ENCODE measurements around the gene GFOD2. TPM values are rescaled to one million over a fixed set of nuclear protein-coding genes. Genes with fewer than 3 reads are reported as not detected.
A peak's percentile ranks its signal among the peaks of the same experiment; 100 is the strongest.

The GFOD2 gene
- total and polyA plus RNA-seq, 7 experiments from 2014 or later, result 4.6 to 14.6 (median 11.4) TPM

- Histone ChIP-seq H3K27me3 (ENCODE audit: control insufficient read depth in 2 of 2, insufficient read depth in 2 of 2, low read length in 2 of 2) (no peaks in the 10 kb centered on the region), H3K27ac (ENCODE audit: low read depth, low read length) (no peak overlapping the region), H3K36me3 (ENCODE audit: control insufficient read depth in 2 of 3, insufficient read depth in 3 of 3, low read length in 3 of 3) (peaks cover 0 to 38% (median 0%) of the 10 kb centered on the region in 3 experiments), H3K4me1 (ENCODE audit: control insufficient read depth in 2 of 2, insufficient read depth in 2 of 2, low read length in 2 of 2) (peaks cover 0 to 4% of the 10 kb centered on the region in 2 donors), H3K4me3 (ENCODE audit: low read length) (no peak overlapping the region), H3K9me3 (ENCODE audit: control insufficient read depth in 2 of 3, low read length in 3 of 3) (no peaks in the 10 kb centered on the region)
- intact Hi-C loops (cut with micrococcal nuclease), result no loop called here
- no peak overlapping the region for H3K27ac Mint-ChIP-seq
- DNase-seq (no peak), ATAC-seq (no peak)
- POLR2A ChIA-PET, result no interaction called here
- H3K4me3 Mint-ChIP-seq, result no peak overlapping the region
- no peaks in the 10 kb centered on the region for H3K9me3 Mint-ChIP-seq
- no peaks in the 10 kb centered on the region for H3K27me3 Mint-ChIP-seq
- peaks cover 18 to 31% (median 22%) of the 10 kb centered on the region in 7 donors for H3K4me1 Mint-ChIP-seq
- CTCF ChIA-PET, result no interaction called here
- H3K36me3 Mint-ChIP-seq, result peaks cover 0 to 36% (median 4%) of the 10 kb centered on the region in 5 donors
Observed at GRCh38 chr16:67761924-67762323, 42.8 kb upstream of the GFOD2 start.

DNA sequence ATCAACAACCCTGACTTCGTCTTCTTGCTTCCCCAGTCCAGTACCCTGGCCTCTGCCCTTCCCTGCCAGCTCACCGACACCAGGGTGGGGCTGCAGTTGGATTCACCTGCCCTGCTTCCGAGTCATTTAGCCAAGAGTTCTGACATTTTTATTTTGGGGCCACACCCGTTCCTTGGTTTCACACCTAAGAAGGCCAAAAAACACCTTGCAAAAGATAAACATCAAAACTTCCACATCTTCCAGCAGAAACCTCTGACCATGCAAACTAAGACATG is 41.8 kb upstream of the GFOD2 start:
- Histone ChIP-seq H3K36me3 (ENCODE audit: control insufficient read depth in 2 of 3, insufficient read depth in 3 of 3, low read length in 3 of 3) (peaks cover 0 to 32% (median 0%) of the 10 kb centered on the region in 3 experiments), H3K4me1 (ENCODE audit: control insufficient read depth in 2 of 2, insufficient read depth in 2 of 2, low read length in 2 of 2) (peaks cover 0 to 4% of the 10 kb centered on the region in 2 donors), H3K27me3 (ENCODE audit: control insufficient read depth in 2 of 2, insufficient read depth in 2 of 2, low read length in 2 of 2) (no peaks in the 10 kb centered on the region), H3K27ac (ENCODE audit: low read depth, low read length) (no peak overlapping the region), H3K9me3 (ENCODE audit: control insufficient read depth in 2 of 3, low read length in 3 of 3) (no peaks in the 10 kb centered on the region), H3K4me3 (ENCODE audit: low read length) (no peak overlapping the region)
- H3K4me1 Mint-ChIP-seq, result peaks cover 18 to 31% (median 21%) of the 10 kb centered on the region in 7 donors
- H3K4me3 Mint-ChIP-seq, result peak overlapping the region in 1 of 10 donors; percentile 48
- peaks cover 0 to 29% (median 4%) of the 10 kb centered on the region in 5 donors for H3K36me3 Mint-ChIP-seq
- ATAC-seq (no peak), DNase-seq (no peak)
- POLR2A ChIA-PET, result interaction anchor here (0.5 kb wide), 1 partner anchor 16 kb away, joined by 3 read pairs; no protein-coding TSS in a partner anchor
- no peaks in the 10 kb centered on the region for H3K27me3 Mint-ChIP-seq
- no peaks in the 10 kb centered on the region for H3K9me3 Mint-ChIP-seq
- intact Hi-C loops (cut with micrococcal nuclease), result no loop called here
- CTCF ChIA-PET, result no interaction called here
- peak overlapping the region in 8 of 9 donors; percentile 42 to 92 (median 64) for H3K27ac Mint-ChIP-seq

DNA sequence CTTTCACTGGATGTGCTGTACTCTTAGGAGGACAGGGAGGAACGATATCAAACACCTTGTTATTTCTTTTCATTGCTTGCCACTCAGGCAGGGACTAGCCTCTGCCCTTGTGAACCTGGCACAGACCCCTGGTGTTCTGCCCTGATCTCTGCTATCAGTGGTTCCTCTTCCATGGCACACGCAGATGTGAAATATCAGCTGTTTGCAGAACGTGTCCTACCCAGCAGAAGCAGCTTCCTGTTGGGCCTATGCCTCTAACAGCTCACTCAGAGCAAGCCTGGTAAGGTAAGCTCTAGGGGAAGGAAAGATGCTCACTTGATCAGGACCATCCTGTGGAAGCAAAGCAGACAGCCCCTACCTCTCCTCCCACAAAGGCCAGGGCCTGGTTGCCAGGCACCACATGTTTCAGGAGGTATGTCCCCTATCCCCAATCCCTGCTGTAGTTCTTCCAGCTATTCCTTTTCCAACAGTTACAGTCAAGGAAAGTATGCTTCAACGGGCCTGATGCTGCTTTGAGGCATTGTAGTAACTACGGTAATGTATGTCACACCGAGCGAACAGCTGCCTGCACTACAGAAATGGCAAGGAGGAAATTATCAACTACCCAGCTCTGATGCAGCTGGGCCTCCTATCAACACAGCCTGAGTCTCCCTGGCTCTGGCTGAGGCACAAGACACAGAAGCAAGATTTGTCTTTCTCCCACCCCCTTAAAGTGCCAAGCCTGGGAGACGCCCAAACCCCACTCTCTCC is 41.3 kb upstream of the GFOD2 start:
- intact Hi-C loops (cut with micrococcal nuclease), result no loop called here
- no peaks in the 10 kb centered on the region for H3K27me3 Mint-ChIP-seq
- H3K27ac Mint-ChIP-seq, result peak overlapping the region in 8 of 9 donors; percentile 42 to 92 (median 64)
- peaks cover 0 to 4% of the 10 kb centered on the region in 2 donors for H3K4me1 ChIP-seq (ENCODE audit: control insufficient read depth in 2 of 2, insufficient read depth in 2 of 2, low read length in 2 of 2)
- peaks cover 0 to 32% (median 0%) of the 10 kb centered on the region in 3 experiments for H3K36me3 ChIP-seq (ENCODE audit: control insufficient read depth in 2 of 3, insufficient read depth in 3 of 3, low read length in 3 of 3)
- DNase-seq (peak in 1 of 9 donors; percentile 11), ATAC-seq (peak; percentile 8)
- H3K27me3 ChIP-seq (ENCODE audit: control insufficient read depth in 2 of 2, insufficient read depth in 2 of 2, low read length in 2 of 2), result no peaks in the 10 kb centered on the region
- H3K9me3 Mint-ChIP-seq, result no peaks in the 10 kb centered on the region
- no peaks in the 10 kb centered on the region for H3K9me3 ChIP-seq (ENCODE audit: control insufficient read depth in 2 of 3, low read length in 3 of 3)
- no peak overlapping the region for H3K27ac ChIP-seq (ENCODE audit: low read depth, low read length)
- H3K4me1 Mint-ChIP-seq, result peaks cover 18 to 31% (median 21%) of the 10 kb centered on the region in 7 donors
- ChIA-PET CTCF (no interaction called here), POLR2A (interaction anchor here (0.6 kb wide), 1 partner anchor 260 kb away, joined by 4 read pairs; no protein-coding TSS in a partner anchor)
- H3K4me3 ChIP-seq (ENCODE audit: low read length), result no peak overlapping the region
- peaks cover 0 to 29% (median 4%) of the 10 kb centered on the region in 5 donors for H3K36me3 Mint-ChIP-seq
- no peak overlapping the region for H3K4me3 Mint-ChIP-seq

DNA sequence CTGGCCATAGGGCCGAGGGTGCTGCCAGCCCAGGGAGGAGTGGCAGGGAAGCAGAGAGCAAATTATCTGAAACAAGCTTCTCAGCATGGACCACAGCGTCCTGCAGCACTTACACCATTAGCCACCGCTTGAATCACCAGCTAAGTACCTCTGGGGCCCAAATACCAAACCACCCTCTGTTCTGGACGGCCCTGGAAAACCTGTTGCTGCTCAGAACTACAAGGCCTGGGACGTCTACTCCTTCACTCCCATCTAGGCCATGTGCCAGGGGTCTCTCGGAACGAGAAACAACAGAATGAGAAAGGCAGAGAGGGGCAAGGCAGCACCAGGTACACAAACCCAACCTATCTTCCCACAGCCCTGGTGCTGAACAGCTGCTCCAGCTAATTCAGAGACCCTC is 39.9 kb upstream of the GFOD2 start:
- H3K9me3 Mint-ChIP-seq, result no peaks in the 10 kb centered on the region
- Histone ChIP-seq H3K9me3 (ENCODE audit: control insufficient read depth in 2 of 3, low read length in 3 of 3) (no peaks in the 10 kb centered on the region), H3K27me3 (ENCODE audit: control insufficient read depth in 2 of 2, insufficient read depth in 2 of 2, low read length in 2 of 2) (no peaks in the 10 kb centered on the region), H3K4me3 (ENCODE audit: low read length) (no peak overlapping the region), H3K27ac (ENCODE audit: low read depth, low read length) (no peak overlapping the region), H3K36me3 (ENCODE audit: control insufficient read depth in 2 of 3, insufficient read depth in 3 of 3, low read length in 3 of 3) (peaks cover 0 to 34% (median 0%) of the 10 kb centered on the region in 3 experiments), H3K4me1 (ENCODE audit: control insufficient read depth in 2 of 2, insufficient read depth in 2 of 2, low read length in 2 of 2) (peaks cover 0 to 4% of the 10 kb centered on the region in 2 donors)
- H3K4me1 Mint-ChIP-seq, result peaks cover 18 to 31% (median 21%) of the 10 kb centered on the region in 7 donors
- peaks cover 0 to 29% (median 4%) of the 10 kb centered on the region in 5 donors for H3K36me3 Mint-ChIP-seq
- no peaks in the 10 kb centered on the region for H3K27me3 Mint-ChIP-seq
- DNase-seq, result no peak
- peak overlapping the region in 2 of 9 donors; percentile 14 to 23 for H3K27ac Mint-ChIP-seq
- ChIA-PET POLR2A (no interaction called here), CTCF (interaction anchor here (0.6 kb wide), 1 partner anchor 728 kb away, joined by 4 read pairs; no protein-coding TSS in a partner anchor)
- no peak overlapping the region for H3K4me3 Mint-ChIP-seq
- no peak for ATAC-seq
- intact Hi-C loops (cut with micrococcal nuclease), result no loop called here

- Histone ChIP-seq H3K9me3 (ENCODE audit: control insufficient read depth in 2 of 3, low read length in 3 of 3) (no peaks in the 10 kb centered on the region), H3K27ac (ENCODE audit: low read depth, low read length) (no peak overlapping the region), H3K27me3 (ENCODE audit: control insufficient read depth in 2 of 2, insufficient read depth in 2 of 2, low read length in 2 of 2) (no peaks in the 10 kb centered on the region), H3K36me3 (ENCODE audit: control insufficient read depth in 2 of 3, insufficient read depth in 3 of 3, low read length in 3 of 3) (peaks cover 0 to 32% (median 0%) of the 10 kb centered on the region in 3 experiments), H3K4me1 (ENCODE audit: control insufficient read depth in 2 of 2, insufficient read depth in 2 of 2, low read length in 2 of 2) (peaks cover 0 to 4% of the 10 kb centered on the region in 2 donors), H3K4me3 (ENCODE audit: low read length) (no peak overlapping the region)
- H3K36me3 Mint-ChIP-seq, result peaks cover 0 to 31% (median 4%) of the 10 kb centered on the region in 5 donors
- H3K4me1 Mint-ChIP-seq, result peaks cover 17 to 31% (median 19%) of the 10 kb centered on the region in 7 donors
- ChIA-PET CTCF (interaction anchor here (0.5 kb wide), 1 partner anchor 223 kb away, joined by 3 read pairs; no protein-coding TSS in a partner anchor), POLR2A (interaction anchor here (0.9 kb wide), 1 partner anchor 13 kb away, joined by 3 read pairs; no protein-coding TSS in a partner anchor)
- H3K27ac Mint-ChIP-seq, result no peak overlapping the region
- no peaks in the 10 kb centered on the region for H3K9me3 Mint-ChIP-seq
- ATAC-seq (no peak), DNase-seq (no peak)
- H3K4me3 Mint-ChIP-seq, result no peak overlapping the region
- H3K27me3 Mint-ChIP-seq, result no peaks in the 10 kb centered on the region
- intact Hi-C loops (cut with micrococcal nuclease), result no loop called here
Observed at GRCh38 chr16:67758006-67758405, 38.9 kb upstream of the GFOD2 start.

- Mint-ChIP-seq H3K27me3 (no peaks in the 10 kb centered on the region), H3K36me3 (peaks cover 0 to 12% (median 2%) of the 10 kb centered on the region in 5 donors), H3K9me3 (no peaks in the 10 kb centered on the region), H3K4me1 (peaks cover 0 to 5% (median 0%) of the 10 kb centered on the region in 7 donors), H3K4me3 (no peak overlapping the region), H3K27ac (peak overlapping the region in 2 of 9 donors; percentile 11 to 48)
- DNase-seq, result no peak
- no peaks in the 10 kb centered on the region for H3K4me1 ChIP-seq (ENCODE audit: control insufficient read depth in 2 of 2, insufficient read depth in 2 of 2, low read length in 2 of 2)
- peaks cover 0 to 9% (median 0%) of the 10 kb centered on the region in 3 experiments for H3K36me3 ChIP-seq (ENCODE audit: control insufficient read depth in 2 of 3, insufficient read depth in 3 of 3, low read length in 3 of 3)
- no peaks in the 10 kb centered on the region for H3K27me3 ChIP-seq (ENCODE audit: control insufficient read depth in 2 of 2, insufficient read depth in 2 of 2, low read length in 2 of 2)
- intact Hi-C loops (cut with micrococcal nuclease), result no loop called here
- ChIA-PET CTCF (interaction anchor here (0.6 kb wide), 1 partner anchor 66 kb away, joined by 4 read pairs; no protein-coding TSS in a partner anchor), POLR2A (no interaction called here)
- H3K27ac ChIP-seq (ENCODE audit: low read depth, low read length), result no peak overlapping the region
- no peaks in the 10 kb centered on the region for H3K9me3 ChIP-seq (ENCODE audit: control insufficient read depth in 2 of 3, low read length in 3 of 3)
- no peak for ATAC-seq
- H3K4me3 ChIP-seq (ENCODE audit: low read length), result no peak overlapping the region
Observed at GRCh38 chr16:67752641-67753040, 33.5 kb upstream of the GFOD2 start.

Measured in naive thymus-derived CD4-positive, alpha-beta T cell (primary cell).